Activated T-cell treated with anti-CD3 and anti-CD28 coated beads, Interleukin-2, amount 50 U/mL, for 72 hours (primary cell): ENCODE results near the gene GRID1. TPM values are rescaled to one million over a fixed set of nuclear protein-coding genes. Genes with fewer than 3 reads are reported as not detected.

Experiments
- ATAC-seq, 2 donors: fragments of 150-1000 bp; cut with Tn5 transposase; replicated peaks in 1 of 2; 2 replicates each; pipeline ENCODE4 v1.10.0; 2021; ENCODE audit warnings: moderate library complexity in 2 of 2, mild to moderate bottlenecking in 1 of 2
- DNase-seq, 2 donors: peaks; one replicate each; pipeline ENCODE4 v3.0.0; 2021 to 2022; ENCODE audit warnings: mixed read lengths in 1 of 2
- H3K27ac Mint-ChIP-seq: one replicate; pipeline ENCODE4 v1.8.0; 2022; ENCODE audit warnings: mild to moderate bottlenecking, moderate library complexity, mixed read lengths
- H3K27me3 Mint-ChIP-seq: one replicate; pipeline ENCODE4 v1.8.0; 2022; ENCODE audit warnings: low read depth, mixed read lengths
- H3K36me3 Mint-ChIP-seq, 2 donors: one replicate each; pipeline ENCODE4 v1.8.0; 2022; ENCODE audit warnings: mixed read lengths in 2 of 2, mild to moderate bottlenecking in 1 of 2; ENCODE audit not compliant: insufficient read depth in 2 of 2
- H3K4me1 Mint-ChIP-seq: one replicate; pipeline ENCODE4 v1.8.0; 2022; ENCODE audit warnings: low read depth, mixed read lengths
- H3K4me3 Mint-ChIP-seq, 2 donors: one replicate each; pipeline ENCODE4 v1.8.0; 2022; ENCODE audit warnings: mild to moderate bottlenecking in 2 of 2, mixed read lengths in 2 of 2, moderate library complexity in 2 of 2
- H3K9me3 Mint-ChIP-seq, 2 donors: one replicate each; pipeline ENCODE4 v1.8.0; 2022; ENCODE audit warnings: mixed read lengths in 2 of 2
- total RNA-seq, 2 donors: library from RNA; stranded (reverse); gene quantifications; one replicate each; pipeline ENCODE4 v1.2.3, GENCODE V29; 2022

Gene GRID1
- total RNA-seq, 2 donors from 2014 or later: not detected

GRCh38 chr10:85900487-85900886 is 466.1 kb downstream of the GRID1 start:
- Mint-ChIP-seq H3K27me3 (peaks cover 8% of the 10 kb centered on the region), H3K4me3 (no peak overlapping the region), H3K36me3 (no peaks in the 10 kb centered on the region), H3K4me1 (no peaks in the 10 kb centered on the region), H3K9me3 (no peaks in the 10 kb centered on the region), H3K27ac (no peak overlapping the region)
- DNase-seq: no peak
- no peak for ATAC-seq

- Mint-ChIP-seq H3K4me1 (no peaks in the 10 kb centered on the region), H3K9me3 (no peaks in the 10 kb centered on the region), H3K27me3 (peaks cover 12% of the 10 kb centered on the region), H3K27ac (no peak overlapping the region), H3K4me3 (no peak overlapping the region), H3K36me3 (no peaks in the 10 kb centered on the region)
- no peak for ATAC-seq
- no peak for DNase-seq
These were observed 466.5 kb downstream of the GRID1 start for GRCh38 chr10:85900061-85900460.

DNA sequence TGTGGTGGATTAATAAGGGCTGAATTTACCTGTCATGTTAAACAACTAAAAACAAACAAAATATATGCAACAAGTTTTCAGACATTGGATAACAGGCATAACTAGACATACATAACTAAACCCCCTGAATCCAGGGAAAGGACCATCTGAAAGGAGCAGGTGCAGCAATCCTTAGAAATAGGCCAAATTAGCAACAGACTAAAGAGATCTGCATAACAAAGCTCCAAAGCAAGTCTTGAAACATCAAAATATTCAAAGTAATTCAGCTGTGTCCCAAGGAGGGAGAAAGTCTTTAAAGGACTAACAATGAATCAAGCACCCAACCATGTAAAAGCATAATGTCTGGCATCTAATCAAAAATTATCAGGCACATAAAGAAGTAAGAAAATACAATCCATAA is 475.1 kb downstream of the GRID1 start:
- Mint-ChIP-seq H3K9me3 (peaks cover 0 to 5% of the 10 kb centered on the region in 2 donors), H3K27me3 (peaks cover 32% of the 10 kb centered on the region), H3K36me3 (no peaks in the 10 kb centered on the region), H3K4me3 (no peak overlapping the region), H3K27ac (no peak overlapping the region), H3K4me1 (no peaks in the 10 kb centered on the region)
- ATAC-seq: no peak
- no peak for DNase-seq

DNA sequence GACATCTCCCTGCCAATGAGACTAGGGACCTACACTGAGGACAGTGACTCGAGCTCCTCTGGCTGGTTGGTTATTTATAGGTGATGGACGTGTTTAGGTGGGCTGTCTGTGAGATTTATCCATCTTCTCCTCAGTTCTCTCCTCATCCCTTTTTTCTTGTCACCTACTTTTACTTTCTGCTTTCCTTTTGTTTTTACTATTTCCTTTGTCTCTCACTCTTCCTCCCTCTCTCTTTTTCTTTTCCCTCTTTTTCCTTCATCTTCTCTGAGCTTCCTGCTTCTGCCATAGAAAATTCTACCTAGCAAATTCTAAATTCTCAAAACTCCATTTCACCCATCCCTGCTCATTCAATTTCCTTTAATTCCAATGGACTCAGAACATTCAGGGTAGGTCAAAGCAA is 478.0 kb downstream of the GRID1 start:
- Mint-ChIP-seq H3K36me3 (no peaks in the 10 kb centered on the region), H3K9me3 (peaks cover 0 to 5% of the 10 kb centered on the region in 2 donors), H3K4me1 (no peaks in the 10 kb centered on the region), H3K27me3 (peaks cover 26% of the 10 kb centered on the region), H3K27ac (peak overlapping the region; percentile 11), H3K4me3 (no peak overlapping the region)
- ATAC-seq: no peak
- no peak for DNase-seq

DNA sequence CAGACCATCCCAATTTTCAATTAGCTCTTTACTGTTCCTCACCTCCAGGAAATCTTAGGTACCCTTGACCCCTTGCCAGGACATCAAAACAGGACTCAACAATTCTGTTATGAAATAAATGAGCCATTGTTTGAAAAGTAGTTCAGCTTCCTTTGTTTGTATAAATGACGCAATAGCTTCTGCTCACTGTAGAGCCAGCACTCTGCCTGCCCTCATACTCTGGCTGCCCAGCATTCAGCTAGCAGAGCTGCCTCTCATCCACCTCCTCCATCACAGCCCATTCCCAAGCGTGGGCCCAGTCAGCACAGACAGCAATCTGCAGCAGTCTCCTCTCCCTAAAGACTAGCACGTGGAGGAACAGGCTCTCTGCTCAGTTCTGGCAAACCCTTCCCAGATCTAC is 478.6 kb downstream of the GRID1 start:
- Mint-ChIP-seq H3K4me1 (no peaks in the 10 kb centered on the region), H3K27me3 (peaks cover 26% of the 10 kb centered on the region), H3K36me3 (no peaks in the 10 kb centered on the region), H3K4me3 (no peak overlapping the region), H3K9me3 (peaks cover 0 to 8% of the 10 kb centered on the region in 2 donors), H3K27ac (no peak overlapping the region)
- no peak for ATAC-seq
- no peak for DNase-seq

GRCh38 chr10:85874208-85874607 is 492.4 kb downstream of the GRID1 start:
- ATAC-seq: no peak
- Mint-ChIP-seq H3K9me3 (peaks cover 2% of the 10 kb centered on the region in 2 donors), H3K4me3 (no peak overlapping the region), H3K36me3 (no peaks in the 10 kb centered on the region), H3K4me1 (no peaks in the 10 kb centered on the region), H3K27me3 (peaks cover 6% of the 10 kb centered on the region), H3K27ac (no peak overlapping the region)
- no peak for DNase-seq

DNA sequence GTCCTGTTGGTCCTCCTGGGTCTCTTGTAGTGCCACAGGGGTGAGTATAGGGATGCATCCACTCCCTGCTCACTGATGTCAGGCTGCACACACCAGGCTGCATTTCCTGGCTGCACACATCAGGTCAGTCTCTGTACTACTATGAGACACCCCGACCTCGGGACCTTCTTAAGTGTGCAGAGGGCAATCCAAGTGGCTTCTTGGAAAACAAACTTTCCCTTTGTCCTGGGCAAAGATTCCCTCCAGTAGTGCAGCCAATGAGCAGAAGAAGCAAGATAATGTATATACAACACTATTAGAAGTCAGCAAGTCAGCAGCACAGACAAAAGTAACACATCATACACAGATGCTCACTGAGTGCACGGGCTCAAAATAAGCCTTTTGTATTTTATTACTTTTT is 493.5 kb downstream of the GRID1 start:
- Mint-ChIP-seq H3K36me3 (no peaks in the 10 kb centered on the region), H3K9me3 (peaks cover 2% of the 10 kb centered on the region in 2 donors), H3K4me3 (no peak overlapping the region), H3K27ac (no peak overlapping the region), H3K4me1 (no peaks in the 10 kb centered on the region), H3K27me3 (peaks cover 6% of the 10 kb centered on the region)
- ATAC-seq (no peak), DNase-seq (no peak)

DNA sequence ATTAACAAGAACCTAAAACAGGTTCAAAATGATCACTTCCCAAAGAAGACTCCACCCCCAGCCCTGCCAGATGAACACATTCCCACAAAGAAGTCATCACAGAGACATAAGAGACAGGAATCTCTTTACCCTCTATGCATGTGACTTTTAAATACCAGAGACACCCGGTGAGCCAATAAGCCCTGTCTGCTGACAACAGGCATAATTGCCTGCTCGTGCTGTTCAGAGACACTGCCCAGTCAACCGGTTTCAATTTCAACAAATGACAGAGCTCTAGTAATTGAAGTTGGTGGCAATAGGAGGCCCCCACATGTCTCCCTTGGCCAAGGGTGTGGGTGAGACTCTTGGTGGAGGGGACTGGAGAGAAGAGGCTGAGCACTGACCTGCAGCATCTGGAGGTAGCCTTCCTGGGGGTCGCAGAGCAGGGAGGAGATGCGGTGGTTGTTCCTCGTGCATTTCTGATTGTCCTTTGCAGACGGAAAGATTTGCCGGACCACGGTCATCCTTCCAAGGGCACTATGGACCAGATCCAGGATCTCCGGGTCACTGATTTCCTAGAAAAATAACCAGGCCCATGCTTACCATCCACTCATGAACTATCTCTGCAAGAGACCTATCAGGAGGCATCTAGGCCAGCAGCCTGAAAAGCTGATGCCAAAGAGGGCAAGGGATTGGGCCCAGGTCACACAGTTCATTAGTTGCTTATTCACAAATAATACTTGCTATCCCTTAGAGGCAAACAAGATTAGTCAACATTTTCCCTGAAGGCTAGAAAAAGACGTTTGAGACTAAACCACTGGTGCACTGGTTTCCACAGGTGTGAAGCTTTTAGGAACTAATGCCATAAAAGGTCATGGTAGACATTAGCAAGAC is 497.7 kb downstream of the GRID1 start:
- Mint-ChIP-seq H3K4me3 (no peak overlapping the region), H3K27me3 (no peaks in the 10 kb centered on the region), H3K27ac (no peak overlapping the region), H3K4me1 (no peaks in the 10 kb centered on the region), H3K9me3 (no peaks in the 10 kb centered on the region), H3K36me3 (no peaks in the 10 kb centered on the region)
- no peak for ATAC-seq
- no peak for DNase-seq

- no peak overlapping the region for H3K4me3 Mint-ChIP-seq
These were observed 501.6 kb downstream of the GRID1 start for GRCh38 chr10:85864868-85865526.

DNA sequence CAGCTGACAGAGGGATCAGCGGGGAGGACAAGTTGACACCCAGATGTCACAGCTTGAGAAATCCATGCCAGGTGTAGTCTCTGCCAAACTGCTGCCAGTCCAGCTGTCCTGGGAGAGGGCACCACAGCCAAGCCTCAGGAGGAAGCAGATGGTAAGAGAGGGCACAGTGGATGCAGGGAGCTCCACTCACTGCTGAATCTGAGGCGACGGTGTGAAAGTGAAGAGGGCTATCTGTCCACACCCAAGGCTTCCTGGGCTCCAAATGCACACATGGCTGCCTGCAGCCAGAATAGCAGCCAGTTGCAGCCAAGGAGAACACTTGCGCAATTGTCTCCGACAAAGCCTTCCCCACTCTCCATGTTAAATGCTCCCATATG is 502.4 kb downstream of the GRID1 start:
- H3K27ac Mint-ChIP-seq: no peak overlapping the region
- peaks cover 11% of the 10 kb centered on the region for H3K27me3 Mint-ChIP-seq
- DNase-seq: no peak
- H3K4me1 Mint-ChIP-seq: no peaks in the 10 kb centered on the region
- no peaks in the 10 kb centered on the region for H3K9me3 Mint-ChIP-seq
- H3K36me3 Mint-ChIP-seq: no peaks in the 10 kb centered on the region
- H3K4me3 Mint-ChIP-seq: no peak overlapping the region
- no peak for ATAC-seq

More at GRCh38 chr10:85864868-85865526, 501.6 kb downstream of the GRID1 start:
- H3K4me1 Mint-ChIP-seq: no peaks in the 10 kb centered on the region
- no peak for DNase-seq
- H3K36me3 Mint-ChIP-seq: no peaks in the 10 kb centered on the region
- H3K27ac Mint-ChIP-seq: no peak overlapping the region
- ATAC-seq: no peak
- peaks cover 11% of the 10 kb centered on the region for H3K27me3 Mint-ChIP-seq
- no peaks in the 10 kb centered on the region for H3K9me3 Mint-ChIP-seq

GRCh38 chr10:85863301-85864172 is 503.1 kb downstream of the GRID1 start:
- H3K9me3 Mint-ChIP-seq: no peaks in the 10 kb centered on the region
- H3K4me3 Mint-ChIP-seq: no peak overlapping the region
- no peak for ATAC-seq
- H3K27ac Mint-ChIP-seq: no peak overlapping the region
- no peak for DNase-seq
- peaks cover 11% of the 10 kb centered on the region for H3K27me3 Mint-ChIP-seq
- no peaks in the 10 kb centered on the region for H3K4me1 Mint-ChIP-seq
- no peaks in the 10 kb centered on the region for H3K36me3 Mint-ChIP-seq

DNA sequence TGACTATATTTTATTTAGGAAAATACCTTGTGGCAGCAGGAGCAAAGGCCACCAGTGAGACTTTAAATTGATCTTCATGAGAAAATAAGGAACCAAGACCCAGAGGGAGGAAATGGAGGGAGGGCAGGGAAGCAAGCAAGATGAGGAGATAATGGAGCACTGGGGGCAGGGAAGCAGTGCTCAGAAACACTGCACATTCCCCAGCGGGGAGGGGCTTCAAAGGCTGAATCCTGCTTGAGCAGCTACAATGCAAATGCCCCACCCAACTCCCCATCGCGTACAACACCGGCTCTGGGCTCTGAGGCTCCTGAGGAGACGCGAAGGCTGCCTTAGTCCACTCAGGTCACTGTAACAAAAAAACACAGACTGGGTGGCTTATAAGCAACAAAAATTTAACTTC is 503.8 kb downstream of the GRID1 start:
- Mint-ChIP-seq H3K4me1 (no peaks in the 10 kb centered on the region), H3K27me3 (peaks cover 11% of the 10 kb centered on the region), H3K36me3 (no peaks in the 10 kb centered on the region), H3K27ac (no peak overlapping the region), H3K4me3 (no peak overlapping the region), H3K9me3 (peaks cover 0 to 1% of the 10 kb centered on the region in 2 donors)
- no peak for DNase-seq
- no peak for ATAC-seq
